NCI-H446 treated with DMSO at 0.1 percent for 48 hours (cell line): ENCODE results near the gene ATE1.
"Not testable (repeated sequence)": the region's sequence is repeated elsewhere in the genome, so short reads cannot be mapped to it uniquely, and the experiment has no call there.

Source experiments
- DNase-seq: peaks from one replicate; lab custom pipeline; 2025; lab: John Stamatoyannopoulos, UW

The ATE1 gene

GRCh38 chr10:121927841-121928527 is at the start of gene ATE1:
TSS of gene ATE1 (minus strand) at chr10:121928031. CDS start at chr10:121927949, 82 bp downstream.
- DNase-seq, result peak; percentile 64

- no peak for DNase-seq
Observed at GRCh38 chr10:121976607-121977006, 48.8 kb upstream of the ATE1 start.

GRCh38 chr10:121975295-121976086 is 47.7 kb upstream of the ATE1 start:
- no peak for DNase-seq

GRCh38 chr10:121974535-121975294 is 46.9 kb upstream of the ATE1 start, which contains the start of gene NSMCE4A:
TSS of gene NSMCE4A (minus strand) at chr10:121975217. CDS start at chr10:121975165, 52 bp downstream.
- peak; percentile 2 for DNase-seq

GRCh38 chr10:121974019-121974534 is 46.2 kb upstream of the ATE1 start:
- DNase-seq, result no peak

GRCh38 chr10:121969086-121969485 is 41.3 kb upstream of the ATE1 start:
- DNase-seq, result not testable (repeated sequence)

GRCh38 chr10:121965996-121966395 is 38.2 kb upstream of the ATE1 start:
- no peak for DNase-seq

GRCh38 chr10:121961456-121961855 is 33.6 kb upstream of the ATE1 start:
- no peak for DNase-seq

- no peak for DNase-seq
Observed at GRCh38 chr10:121959671-121960070, 31.8 kb upstream of the ATE1 start.

GRCh38 chr10:121956111-121957061 is 28.6 kb upstream of the ATE1 start:
- DNase-seq, result no peak

- no peak for DNase-seq
Observed at GRCh38 chr10:121952226-121952625, 24.4 kb upstream of the ATE1 start.

- no peak for DNase-seq
Observed at GRCh38 chr10:121949451-121949850, 21.6 kb upstream of the ATE1 start.

GRCh38 chr10:121949049-121949448 is 21.2 kb upstream of the ATE1 start:
- DNase-seq, result no peak

GRCh38 chr10:121947343-121948330 is 19.8 kb upstream of the ATE1 start:
- no peak for DNase-seq

GRCh38 chr10:121942749-121943416 is 15.1 kb upstream of the ATE1 start:
- DNase-seq, result no peak

- DNase-seq, result no peak
Observed at GRCh38 chr10:121941532-121941931, 13.7 kb upstream of the ATE1 start.

GRCh38 chr10:121936295-121936694 is 8.5 kb upstream of the ATE1 start:
- DNase-seq, result no peak

- DNase-seq, result no peak
Observed at GRCh38 chr10:121935702-121936101, 7.9 kb upstream of the ATE1 start.
